GM23338 (cell line): Measurements from ENCODE around the gene MINDY3. TPM values are rescaled to one million over a fixed set of nuclear protein-coding genes. Genes with fewer than 3 reads are reported as not detected.

ENCODE experiments used
- ATAC-seq: fragments of 200-7000 bp; cut with Tn5 transposase; 3 replicates; pipeline ENCODE4 v1.9.1; 2020
- DNase-seq: peaks from one replicate; pipeline ENCODE4 v3.0.0-alpha.2; 2015; ENCODE audit warnings: low spot score
- H2AFZ ChIP-seq: fragments of 200-600 bp; sonication (generic); 2 replicates; pipeline ENCODE4 v1.8.0; 2016; ENCODE audit warnings: antibody characterized with exemption, mild to moderate bottlenecking, moderate library complexity
- H3F3A ChIP-seq: fragments of 200-600 bp; sonication (generic); replicated peaks from 2 replicates; pipeline ENCODE4 v1.8.0; 2017; ENCODE audit warnings: antibody characterized with exemption, mixed run types, low read depth
- H3K27ac ChIP-seq: fragments of 200-600 bp; sonication (generic); 2 replicates; pipeline ENCODE4 v1.6.1; 2016; ENCODE audit warnings: low read depth
- H3K27me3 ChIP-seq: fragments of 200-600 bp; sonication (generic); 2 replicates; pipeline ENCODE4 v1.8.0; 2016; ENCODE audit warnings: mild to moderate bottlenecking, mixed run types, moderate library complexity; ENCODE audit not compliant: insufficient read depth
- H3K36me3 ChIP-seq: fragments of 200-600 bp; sonication (generic); 2 replicates; pipeline ENCODE4 v1.8.0; 2016; ENCODE audit warnings: mild to moderate bottlenecking; ENCODE audit not compliant: insufficient read depth
- H3K4me1 ChIP-seq: fragments of 200-600 bp; sonication (generic); 2 replicates; pipeline ENCODE4 v1.8.0; 2016; ENCODE audit warnings: mild to moderate bottlenecking, moderate library complexity; ENCODE audit not compliant: insufficient read depth
- H3K4me2 ChIP-seq: fragments of 200-600 bp; sonication (generic); 2 replicates; pipeline ENCODE4 v1.7.1; 2017; ENCODE audit warnings: mixed run types
- H3K4me3 ChIP-seq: fragments of 200-600 bp; sonication (generic); 2 replicates; pipeline ENCODE4 v1.6.1; 2016; ENCODE audit warnings: mixed run types
- H3K79me2 ChIP-seq: fragments of 200-600 bp; sonication (generic); replicated peaks from 2 replicates; pipeline ENCODE4 v1.8.0; 2017; ENCODE audit warnings: mild to moderate bottlenecking; ENCODE audit not compliant: insufficient read depth
- H3K9me2 ChIP-seq: fragments of 200-600 bp; sonication (generic); 2 replicates; pipeline ENCODE4 v1.8.0; 2017; ENCODE audit not compliant: insufficient read depth
- H4K20me1 ChIP-seq: fragments of 200-600 bp; sonication (generic); replicated peaks from 2 replicates; pipeline ENCODE4 v1.8.0; 2017; ENCODE audit warnings: mild to moderate bottlenecking; ENCODE audit not compliant: insufficient read depth
- H3K27ac Mint-ChIP-seq: 2 replicates; pipeline ENCODE4 v1.8.0; 2020; ENCODE audit warnings: inconsistent platforms, mild to moderate bottlenecking, moderate library complexity, mixed read lengths
- H3K27me3 Mint-ChIP-seq: 3 replicates; pipeline ENCODE4 v1.8.0; 2022; ENCODE audit warnings: low read depth, mild to moderate bottlenecking, moderate library complexity, mixed read lengths, inconsistent platforms; ENCODE audit not compliant: insufficient read depth, poor library complexity
- H3K36me3 Mint-ChIP-seq: 3 replicates; pipeline ENCODE4 v1.8.0; 2021; ENCODE audit warnings: low read depth, mild to moderate bottlenecking, inconsistent platforms, moderate library complexity, mixed read lengths
- H3K4me1 Mint-ChIP-seq: 3 replicates; pipeline ENCODE4 v1.8.0; 2020; ENCODE audit warnings: mild to moderate bottlenecking, inconsistent platforms, mixed read lengths
- H3K4me3 Mint-ChIP-seq: 3 replicates; pipeline ENCODE4 v1.8.0; 2021; ENCODE audit warnings: moderate library complexity, mild to moderate bottlenecking, inconsistent platforms, mixed read lengths
- H3K9me3 Mint-ChIP-seq: 3 replicates; pipeline ENCODE4 v1.8.0; 2020; ENCODE audit warnings: moderate library complexity, mild to moderate bottlenecking, inconsistent platforms, mixed read lengths
- CTCF ChIP-seq, 2 experiments: fragments of 200-600 bp in 1 of 2; sonication (generic) in 1 of 2; conservative IDR thresholded peaks; 2 replicates each; pipeline versions ENCODE4 v1.5.1 to v1.6.1; 2016 to 2017; ENCODE audit warnings: antibody characterized with exemption in 2 of 2, low read depth in 2 of 2, mild to moderate bottlenecking in 2 of 2, moderate library complexity in 1 of 2
- ETS1 ChIP-seq: IDR thresholded peaks from 2 replicates; pipeline ENCODE4 v1.6.1; 2016; ENCODE audit warnings: antibody characterized with exemption
- EZH2phosphoT487 ChIP-seq: fragments of 200-600 bp; sonication (generic); IDR thresholded peaks from one replicate; pipeline ENCODE4 v1.8.1; 2018; ENCODE audit warnings: antibody characterized with exemption; ENCODE audit not compliant: unreplicated experiment
- JUNB ChIP-seq: IDR thresholded peaks from one replicate; pipeline ENCODE4 v1.6.1; 2016; ENCODE audit warnings: antibody characterized with exemption; ENCODE audit not compliant: unreplicated experiment
- NANOG ChIP-seq: IDR thresholded peaks from 2 replicates; pipeline ENCODE4 v1.6.1; 2016; ENCODE audit warnings: antibody characterized with exemption, borderline replicate concordance
- ZNF462 ChIP-seq: fragments of 250-450 bp; sonication (Bioruptor Pico); IDR thresholded peaks from 2 replicates; pipeline ENCODE4 v1.5.0; 2020; ENCODE audit warnings: mild to moderate bottlenecking, moderate library complexity
- polyA plus RNA-seq: library from polyadenylated mRNA; unstranded; fragments of >200 nt; fragmentation: Nextera tagmentation; extraction: Ambion mirVana; gene quantifications from 2 replicates; pipeline ENCODE4 v1.2.1, GENCODE V29; 2016
- total RNA-seq: library from RNA; depleted of rRNA; stranded (reverse); fragments of >200 nt; shearing (Covaris generic); gene quantifications from 2 replicates; pipeline ENCODE4 v1.2.3, GENCODE V29; 2014

Gene MINDY3
- total and polyA plus RNA-seq, 2 experiments from 2014 or later, result 10.2 to 13.6 TPM

GRCh38 chr10:15879663-15880062 is 19.4 kb upstream of the MINDY3 start (continued):
- TF ChIP-seq ZNF462 (CRISPR knock-in tag) (no peak), CTCF (conservative IDR thresholded peaks at IDR 0.05; ENCODE audit: low read depth in 2 of 2) (no peak), JUNB (no peak), ETS1 (no peak)

- Histone ChIP-seq H3F3A (no peaks in the 10 kb centered on the region), H2AFZ (no peak overlapping the region), H3K27ac (no peak overlapping the region), H3K27me3 (no peaks in the 10 kb centered on the region), H3K9me2 (peaks cover 3% of the 10 kb centered on the region; the same call in 1 of the 2 replicates), H3K4me2 (no peak overlapping the region), H3K79me2 (no peaks in the 10 kb centered on the region), H3K36me3 (no peaks in the 10 kb centered on the region), H3K4me1 (no peaks in the 10 kb centered on the region; the same call in 1 of the 2 replicates), H4K20me1 (no peaks in the 10 kb centered on the region), H3K4me3 (no peak overlapping the region)
- Mint-ChIP-seq H3K4me1 (peaks cover 7% of the 10 kb centered on the region; the same call in 2 of the 3 replicates), H3K4me3 (no peak overlapping the region), H3K27ac (no peak overlapping the region), H3K27me3 (peaks cover 6% of the 10 kb centered on the region), H3K36me3 (no peaks in the 10 kb centered on the region), H3K9me3 (peaks cover 14% of the 10 kb centered on the region; the same call in 2 of the 3 replicates)
- ATAC-seq (no peak; the same call in 2 of the 3 replicates), DNase-seq (peak; percentile 57)
- TF ChIP-seq NANOG (no peak), JUNB (no peak), CTCF (conservative IDR thresholded peaks at IDR 0.05; ENCODE audit: low read depth in 2 of 2) (peak; percentile 64 to 84), EZH2phosphoT487 (no peak)
Observed at GRCh38 chr10:15879058-15879457, 18.8 kb upstream of the MINDY3 start.
